Fibroblast of skin of left biceps (primary cell): ENCODE measurements around the gene GPR55.

Source experiments
- DNase-seq, 2 experiments: peaks; one replicate each; pipeline ENCODE4 v3.0.0-alpha.2; 2013; ENCODE audit warnings: low read depth in 2 of 2

Gene GPR55

GRCh38 chr2:230868161-230868946 is 56.7 kb downstream of the GPR55 start:
- no peak for DNase-seq

GRCh38 chr2:230866756-230867523 is 58.1 kb downstream of the GPR55 start:
- DNase-seq = no peak

GRCh38 chr2:230865766-230866755 is 59.0 kb downstream of the GPR55 start:
- no peak for DNase-seq

GRCh38 chr2:230865307-230865765 is 59.7 kb downstream of the GPR55 start:
- no peak for DNase-seq

- DNase-seq = peak; percentile 40 to 41
Measured at GRCh38 chr2:230864605-230865306, 60.3 kb downstream of the GPR55 start, which contains the start of gene ITM2C. ITM2C (plus strand) TSS chr2:230864942; CDS start chr2:230865026, 84 bp downstream.

GRCh38 chr2:230864122-230864604 is 60.9 kb downstream of the GPR55 start:
- no peak for DNase-seq

GRCh38 chr2:230863442-230864121 is 61.5 kb downstream of the GPR55 start:
- no peak for DNase-seq

- DNase-seq = no peak
Measured at GRCh38 chr2:230863031-230863430, 62.0 kb downstream of the GPR55 start.

- no peak for DNase-seq
Measured at GRCh38 chr2:230862292-230862691, 62.8 kb downstream of the GPR55 start.

- no peak for DNase-seq
Measured at GRCh38 chr2:230861552-230862255, 63.3 kb downstream of the GPR55 start.
